WI38 (cell line): ENCODE measurements around the gene RNF220.

Experiments
- H3K4me3 ChIP-seq: 2 replicates; pipeline ENCODE4 v1.5.1; 2011; ENCODE audit warnings: low read depth, mild to moderate bottlenecking, control low read depth, low read length
- TF ChIP-seq, protein P1 (sequence below): IDR thresholded peaks from 2 replicates; pipeline ENCODE4 v1.5.1; 2012; ENCODE audit warnings: low read depth, mild to moderate bottlenecking, control low read depth, low read length

The RNF220 gene

DNA sequence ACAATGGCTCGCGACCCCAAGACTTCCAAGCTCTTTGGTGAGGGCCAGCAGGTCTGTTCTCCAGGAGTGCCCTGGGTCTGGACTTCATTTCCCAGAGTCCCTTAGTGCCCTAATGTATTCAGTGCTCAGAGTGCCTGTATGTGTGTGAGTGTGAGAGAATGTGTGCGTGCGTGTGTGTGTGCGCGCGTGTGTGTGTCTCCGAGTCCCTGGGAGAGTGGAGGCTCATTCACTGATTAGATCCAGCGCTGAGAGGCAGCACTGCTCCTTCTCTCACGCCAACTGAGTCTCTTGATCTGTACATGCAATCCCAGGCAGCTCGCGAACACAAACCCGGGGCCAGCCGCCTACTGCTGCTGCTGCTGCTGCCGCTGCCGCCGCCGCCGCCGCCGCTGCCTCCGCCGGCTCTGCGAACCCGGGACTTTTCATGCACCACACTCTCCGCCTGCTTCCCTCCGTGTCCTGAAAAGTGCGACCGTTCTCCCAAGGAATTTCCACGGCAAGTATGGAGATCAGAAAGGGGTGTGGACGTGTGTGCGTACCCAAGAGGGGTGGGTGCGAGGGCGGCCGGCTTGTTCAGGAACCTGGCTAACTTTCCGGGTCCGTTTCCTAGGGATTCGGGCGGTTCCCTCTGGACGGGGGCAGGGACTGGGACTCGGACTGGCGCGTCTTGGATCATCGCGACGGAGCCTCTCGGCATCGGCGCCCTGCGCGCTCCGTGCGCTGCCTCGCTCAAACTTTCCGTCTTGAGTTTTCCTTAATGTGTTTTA lies at the start of gene RNF220:
RNF220 (plus strand) TSS at position 225 of the 767 bp plus-strand sequence.
- TF ChIP-seq, protein P1, sequence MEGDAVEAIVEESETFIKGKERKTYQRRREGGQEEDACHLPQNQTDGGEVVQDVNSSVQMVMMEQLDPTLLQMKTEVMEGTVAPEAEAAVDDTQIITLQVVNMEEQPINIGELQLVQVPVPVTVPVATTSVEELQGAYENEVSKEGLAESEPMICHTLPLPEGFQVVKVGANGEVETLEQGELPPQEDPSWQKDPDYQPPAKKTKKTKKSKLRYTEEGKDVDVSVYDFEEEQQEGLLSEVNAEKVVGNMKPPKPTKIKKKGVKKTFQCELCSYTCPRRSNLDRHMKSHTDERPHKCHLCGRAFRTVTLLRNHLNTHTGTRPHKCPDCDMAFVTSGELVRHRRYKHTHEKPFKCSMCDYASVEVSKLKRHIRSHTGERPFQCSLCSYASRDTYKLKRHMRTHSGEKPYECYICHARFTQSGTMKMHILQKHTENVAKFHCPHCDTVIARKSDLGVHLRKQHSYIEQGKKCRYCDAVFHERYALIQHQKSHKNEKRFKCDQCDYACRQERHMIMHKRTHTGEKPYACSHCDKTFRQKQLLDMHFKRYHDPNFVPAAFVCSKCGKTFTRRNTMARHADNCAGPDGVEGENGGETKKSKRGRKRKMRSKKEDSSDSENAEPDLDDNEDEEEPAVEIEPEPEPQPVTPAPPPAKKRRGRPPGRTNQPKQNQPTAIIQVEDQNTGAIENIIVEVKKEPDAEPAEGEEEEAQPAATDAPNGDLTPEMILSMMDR: no peak
- peak within 1 kb of the TSS; percentile 20 for H3K4me3 ChIP-seq

DNA sequence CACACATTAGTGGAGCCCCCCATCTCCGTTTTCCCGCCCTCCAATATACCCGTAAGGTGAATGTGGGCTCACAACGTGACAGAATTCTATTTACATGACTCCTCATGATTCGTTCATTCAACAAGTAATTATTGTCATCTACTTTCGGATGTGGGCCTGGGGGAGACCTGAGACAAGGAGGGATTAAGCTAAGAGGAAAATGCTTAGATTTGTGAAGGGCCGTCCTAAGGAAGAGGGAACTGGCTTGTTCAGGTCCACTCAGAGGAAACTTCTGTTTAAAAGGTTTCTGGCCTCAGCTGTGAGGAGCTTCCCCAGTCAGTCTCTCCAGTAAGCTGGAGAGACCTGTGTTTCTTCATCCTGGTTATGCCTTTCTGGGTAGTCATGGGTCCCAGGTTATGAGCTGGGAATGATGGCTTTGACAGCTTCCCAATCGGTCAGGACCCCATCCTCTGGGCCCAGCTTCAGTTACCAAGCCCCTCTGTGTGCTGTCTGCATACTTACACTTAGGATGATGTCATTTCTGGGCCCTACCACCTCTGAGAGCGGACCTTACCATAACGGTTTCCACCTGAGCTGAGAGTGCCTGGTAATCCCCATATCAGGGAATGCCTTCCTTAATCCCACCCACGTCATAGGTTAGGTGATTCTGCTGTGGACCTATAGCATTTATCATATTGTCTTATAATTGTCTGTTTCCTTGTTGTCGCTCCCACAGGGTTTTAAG lies 49.3 kb upstream of the RNF220 start:
- TF ChIP-seq, protein P1: no peak
- peak overlapping the region; percentile 4; the same call in 1 of the 2 replicates for H3K4me3 ChIP-seq

DNA sequence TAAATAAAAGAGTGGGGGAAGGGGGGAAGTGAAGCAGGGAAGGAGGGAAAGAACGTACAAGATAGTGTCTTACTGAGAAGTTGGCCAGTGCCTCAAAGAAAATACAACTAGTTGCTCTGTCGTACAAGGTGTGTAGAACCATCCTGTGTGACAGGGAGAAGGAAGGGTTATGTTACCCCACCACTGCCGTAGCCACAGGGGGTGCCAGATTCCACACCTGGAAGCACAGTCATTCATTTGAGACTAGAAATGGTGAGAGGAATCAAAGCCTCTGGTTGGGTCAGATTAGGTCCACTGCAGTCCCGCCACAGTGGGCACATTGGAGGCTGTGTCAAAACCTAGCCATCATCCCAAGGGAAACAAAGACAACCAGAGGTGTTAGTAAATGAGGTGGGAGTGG lies 47.3 kb upstream of the RNF220 start:
- no peak overlapping the region for H3K4me3 ChIP-seq
- TF ChIP-seq, protein P1: no peak

DNA sequence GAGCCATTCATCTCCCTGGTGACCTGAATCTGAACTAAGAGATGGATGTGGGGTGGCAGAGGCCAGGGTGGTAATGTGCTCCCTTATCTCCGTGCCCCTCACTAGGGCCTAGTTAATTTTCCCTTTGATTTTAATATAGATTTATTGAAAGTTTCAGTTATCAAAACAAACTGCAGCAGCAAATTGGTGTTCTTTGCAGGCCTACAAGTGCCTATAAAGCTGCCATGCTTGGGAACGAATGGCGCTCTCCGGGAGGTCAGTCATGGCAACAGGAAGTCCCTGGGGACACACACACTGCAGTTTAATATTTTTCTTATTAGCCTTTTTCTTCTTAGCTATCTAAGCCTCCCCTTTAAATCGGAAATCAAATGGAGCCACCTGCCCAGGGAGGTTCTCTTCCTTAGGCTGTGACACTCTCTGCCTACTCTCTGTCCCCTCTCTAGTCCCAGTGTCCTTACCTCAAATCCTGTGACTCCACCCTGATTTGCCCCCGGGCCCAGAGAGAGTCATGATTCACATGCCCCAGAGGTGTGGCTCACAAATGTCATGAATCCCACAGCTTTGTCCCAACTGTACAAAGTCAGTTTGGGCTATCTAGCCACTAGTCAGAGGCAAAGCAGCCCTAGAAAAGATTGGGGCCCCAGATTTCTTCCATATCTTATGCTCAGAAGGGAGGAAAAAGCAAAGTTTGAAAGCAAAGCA lies 45.7 kb upstream of the RNF220 start:
- no peak overlapping the region for H3K4me3 ChIP-seq

DNA sequence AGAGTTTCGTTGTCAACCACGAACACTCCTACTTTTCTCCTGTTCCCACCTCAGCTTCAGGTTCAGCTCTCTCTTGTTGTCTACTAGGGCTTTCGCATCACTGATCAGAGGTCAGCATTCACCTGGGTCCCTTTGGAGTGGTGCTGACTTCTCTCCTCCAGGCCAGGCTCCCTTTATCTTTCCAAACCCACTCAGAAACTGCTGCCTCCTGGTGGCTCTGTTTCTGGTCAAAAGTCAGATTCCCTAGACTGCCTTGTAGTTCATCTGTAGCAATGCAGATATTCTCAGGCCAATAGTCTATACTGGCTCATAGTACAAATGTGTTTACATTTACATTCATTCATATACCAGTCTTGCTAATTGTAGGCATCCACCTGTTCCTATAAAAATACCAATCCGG lies 43.6 kb upstream of the RNF220 start:
- H3K4me3 ChIP-seq: no peak overlapping the region
- TF ChIP-seq, protein P1: 0 out of 2 replicates have a peak, but pooled peaks have one; percentile 5

More for the DNA sequence above, 45.7 kb upstream of the RNF220 start:
- TF ChIP-seq, protein P1: no peak

DNA sequence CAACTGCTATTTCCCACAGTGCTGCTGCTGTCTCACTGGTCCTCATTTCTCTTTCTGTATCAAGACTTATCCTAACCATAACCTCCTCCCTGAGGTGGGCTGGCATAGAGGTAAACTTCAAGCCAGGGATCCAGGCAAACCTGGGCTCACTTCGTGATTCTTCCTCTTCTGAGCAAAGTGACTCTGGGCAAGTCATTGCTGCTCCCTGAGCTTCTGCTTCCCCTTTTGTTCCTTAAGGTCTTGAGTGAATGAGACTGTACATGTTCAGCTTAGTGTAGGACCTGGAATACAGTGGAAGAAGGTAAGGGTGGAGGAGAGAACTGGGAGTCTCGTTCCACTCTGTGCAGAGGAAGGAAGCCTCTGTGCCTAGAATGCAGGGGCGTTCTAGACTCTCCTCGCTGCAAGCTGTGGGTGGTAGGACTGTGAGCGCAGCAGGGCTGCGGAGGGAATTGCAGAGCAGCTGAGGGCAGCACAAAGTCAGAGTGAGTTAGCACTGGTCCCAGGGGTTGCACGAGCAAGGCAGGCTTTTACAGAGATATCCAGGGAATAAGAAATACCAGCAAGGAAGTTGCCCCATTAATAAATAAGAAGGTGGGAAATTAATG lies 38.6 kb upstream of the RNF220 start:
- no peak overlapping the region for H3K4me3 ChIP-seq
- TF ChIP-seq, protein P1: no peak
